Neural cell (in vitro differentiated cells): Measurements from ENCODE around the gene MYCBPAP. TPM values are rescaled to one million over a fixed set of nuclear protein-coding genes. Genes with fewer than 3 reads are reported as not detected.

Experiments used
- H2AFZ ChIP-seq: fragments of 200-600, 300-800 bp; sonication (generic), shearing (Covaris generic); 2 replicates; pipeline ENCODE4 v1.6.0; 2014; ENCODE audit warnings: low read depth, mild to moderate bottlenecking, antibody characterized with exemption, low read length, moderate library complexity
- H3F3A ChIP-seq: fragments of 200-600 bp; shearing (Covaris generic); 2 replicates; pipeline ENCODE4 v1.6.1; 2016; ENCODE audit warnings: mild to moderate bottlenecking, moderate library complexity, mixed read lengths, antibody characterized with exemption, low read length; ENCODE audit not compliant: insufficient read depth, poor library complexity, severe bottlenecking
- H3K27ac ChIP-seq: fragments of 200-600, 300-800 bp; sonication (generic), shearing (Covaris generic); 2 replicates; pipeline ENCODE4 v1.5.1; 2014; ENCODE audit warnings: mild to moderate bottlenecking, low read length, moderate library complexity
- H3K27me3 ChIP-seq: fragments of 300-800, 200-600 bp; sonication (generic), shearing (Covaris generic); 2 replicates; pipeline ENCODE4 v1.6.0; 2014; ENCODE audit warnings: mild to moderate bottlenecking, low read depth, low read length, moderate library complexity; ENCODE audit not compliant: insufficient read depth
- H3K36me3 ChIP-seq: fragments of 300-800, 200-600 bp; sonication (generic), shearing (Covaris generic); 2 replicates; pipeline ENCODE4 v1.5.1; 2014; ENCODE audit warnings: mild to moderate bottlenecking, antibody characterized with exemption, low read length, moderate library complexity; ENCODE audit not compliant: insufficient read depth
- H3K4me2 ChIP-seq: fragments of 300-800, 200-600 bp; sonication (generic), shearing (Covaris generic); 2 replicates; pipeline ENCODE4 v1.6.0; 2014; ENCODE audit warnings: mild to moderate bottlenecking, low read length
- H3K4me3 ChIP-seq: fragments of 300-800, 200-600 bp; sonication (generic), shearing (Covaris generic); 2 replicates; pipeline ENCODE4 v1.5.1; 2014; ENCODE audit warnings: mild to moderate bottlenecking, low read length, moderate library complexity
- H3K79me2 ChIP-seq: fragments of 200-600 bp; shearing (Covaris generic); replicated peaks from 2 replicates; pipeline ENCODE4 v1.6.0; 2014; ENCODE audit warnings: mild to moderate bottlenecking, low read length, moderate library complexity; ENCODE audit not compliant: insufficient read depth
- H3K9ac ChIP-seq: fragments of 300-800, 200-600 bp; sonication (generic), shearing (Covaris generic); 2 replicates; pipeline ENCODE4 v1.6.1; 2016; ENCODE audit warnings: mild to moderate bottlenecking, low read length, mixed read lengths
- H3K9me2 ChIP-seq: fragments of 200-600 bp; shearing (Covaris generic); 2 replicates; pipeline ENCODE4 v1.6.1; 2016; ENCODE audit warnings: mild to moderate bottlenecking, low read length, mixed read lengths; ENCODE audit not compliant: insufficient read depth
- H3K9me3 ChIP-seq: fragments of 200-600, 300-800 bp; sonication (generic), shearing (Covaris generic); 2 replicates; pipeline ENCODE4 v1.6.1; 2016; ENCODE audit warnings: mild to moderate bottlenecking, mixed run types, low read length, moderate library complexity, mixed read lengths
- H4K20me1 ChIP-seq: fragments of 200-600 bp; shearing (Covaris generic); 2 replicates; pipeline ENCODE4 v1.6.1; 2016; ENCODE audit warnings: mild to moderate bottlenecking, mixed run types; ENCODE audit not compliant: insufficient read depth
- CTCF ChIP-seq: fragments of 450-650 bp; IDR thresholded peaks from 2 replicates; pipeline ENCODE4 v1.5.1; 2014; ENCODE audit warnings: antibody characterized with exemption, mild to moderate bottlenecking, moderate library complexity; ENCODE audit not compliant: poor library complexity, severe bottlenecking
- EP300 ChIP-seq: fragments of 450-650 bp; conservative IDR thresholded peaks from 2 replicates; pipeline ENCODE4 v1.6.1; 2014; ENCODE audit warnings: antibody characterized with exemption, mild to moderate bottlenecking, moderate library complexity; ENCODE audit not compliant: poor library complexity, severe bottlenecking
- EZH2 ChIP-seq: fragments of 200-600, 300-800 bp; shearing (Covaris generic), sonication (generic); IDR thresholded peaks from 2 replicates; pipeline ENCODE4 v1.6.1; 2014; ENCODE audit warnings: antibody characterized with exemption, low read length, borderline replicate concordance, mild to moderate bottlenecking; ENCODE audit not compliant: insufficient read depth, poor library complexity, severe bottlenecking
- MXI1 ChIP-seq: fragments of 450-650 bp; conservative IDR thresholded peaks from 2 replicates; pipeline ENCODE4 v1.6.1; 2014; ENCODE audit warnings: antibody characterized with exemption, mild to moderate bottlenecking; ENCODE audit not compliant: poor library complexity, severe bottlenecking
- POLR2AphosphoS5 ChIP-seq: IDR thresholded peaks from 2 replicates; pipeline ENCODE4 v1.6.1; 2012
- RAD21 ChIP-seq: fragments of 450-650 bp; conservative IDR thresholded peaks from 2 replicates; pipeline ENCODE4 v1.6.1; 2014; ENCODE audit warnings: antibody characterized with exemption, mild to moderate bottlenecking, moderate library complexity
- SMC3 ChIP-seq: fragments of 450-650 bp; conservative IDR thresholded peaks from 2 replicates; pipeline ENCODE4 v1.6.1; 2014; ENCODE audit warnings: antibody characterized with exemption, mild to moderate bottlenecking, moderate library complexity; ENCODE audit not compliant: poor library complexity
- TAF1 ChIP-seq: IDR thresholded peaks from 2 replicates; pipeline ENCODE4 v1.6.1; 2012; ENCODE audit warnings: low read depth
- polyA plus RNA-seq: library from polyadenylated mRNA; depleted of rRNA; stranded (reverse); fragments of >200 nt; gene quantifications from 2 replicates; pipeline ENCODE4 v1.2.3, GENCODE V29; 2014
- TF ChIP-seq, protein P1 (sequence below): IDR thresholded peaks from 2 replicates; pipeline ENCODE4 v1.6.1; 2012; ENCODE audit warnings: borderline replicate concordance

The MYCBPAP gene
- polyA plus RNA-seq, 1 donor from 2014 or later: 0.35 TPM

GRCh38 chr17:50459756-50460155 lies 48.5 kb upstream of the MYCBPAP start:
- Histone ChIP-seq H3K4me3 (no peak overlapping the region), H2AFZ (no peak overlapping the region), H3K79me2 (no peaks in the 10 kb centered on the region), H4K20me1 (no peaks in the 10 kb centered on the region), H3F3A (no peaks in the 10 kb centered on the region), H3K36me3 (no peaks in the 10 kb centered on the region), H3K27me3 (no peaks in the 10 kb centered on the region), H3K9me2 (no peaks in the 10 kb centered on the region), H3K9me3 (no peaks in the 10 kb centered on the region), H3K9ac (no peak overlapping the region), H3K4me2 (no peak overlapping the region), H3K27ac (no peak overlapping the region)
- TF ChIP-seq CTCF (no peak), SMC3 (no peak), EP300 (no peak), RAD21 (no peak)
- TF ChIP-seq, protein P1, sequence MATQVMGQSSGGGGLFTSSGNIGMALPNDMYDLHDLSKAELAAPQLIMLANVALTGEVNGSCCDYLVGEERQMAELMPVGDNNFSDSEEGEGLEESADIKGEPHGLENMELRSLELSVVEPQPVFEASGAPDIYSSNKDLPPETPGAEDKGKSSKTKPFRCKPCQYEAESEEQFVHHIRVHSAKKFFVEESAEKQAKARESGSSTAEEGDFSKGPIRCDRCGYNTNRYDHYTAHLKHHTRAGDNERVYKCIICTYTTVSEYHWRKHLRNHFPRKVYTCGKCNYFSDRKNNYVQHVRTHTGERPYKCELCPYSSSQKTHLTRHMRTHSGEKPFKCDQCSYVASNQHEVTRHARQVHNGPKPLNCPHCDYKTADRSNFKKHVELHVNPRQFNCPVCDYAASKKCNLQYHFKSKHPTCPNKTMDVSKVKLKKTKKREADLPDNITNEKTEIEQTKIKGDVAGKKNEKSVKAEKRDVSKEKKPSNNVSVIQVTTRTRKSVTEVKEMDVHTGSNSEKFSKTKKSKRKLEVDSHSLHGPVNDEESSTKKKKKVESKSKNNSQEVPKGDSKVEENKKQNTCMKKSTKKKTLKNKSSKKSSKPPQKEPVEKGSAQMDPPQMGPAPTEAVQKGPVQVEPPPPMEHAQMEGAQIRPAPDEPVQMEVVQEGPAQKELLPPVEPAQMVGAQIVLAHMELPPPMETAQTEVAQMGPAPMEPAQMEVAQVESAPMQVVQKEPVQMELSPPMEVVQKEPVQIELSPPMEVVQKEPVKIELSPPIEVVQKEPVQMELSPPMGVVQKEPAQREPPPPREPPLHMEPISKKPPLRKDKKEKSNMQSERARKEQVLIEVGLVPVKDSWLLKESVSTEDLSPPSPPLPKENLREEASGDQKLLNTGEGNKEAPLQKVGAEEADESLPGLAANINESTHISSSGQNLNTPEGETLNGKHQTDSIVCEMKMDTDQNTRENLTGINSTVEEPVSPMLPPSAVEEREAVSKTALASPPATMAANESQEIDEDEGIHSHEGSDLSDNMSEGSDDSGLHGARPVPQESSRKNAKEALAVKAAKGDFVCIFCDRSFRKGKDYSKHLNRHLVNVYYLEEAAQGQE: no peak

- Histone ChIP-seq H3K27ac (no peak overlapping the region), H3K36me3 (no peaks in the 10 kb centered on the region), H3K9me2 (no peaks in the 10 kb centered on the region), H3K79me2 (no peaks in the 10 kb centered on the region), H4K20me1 (no peaks in the 10 kb centered on the region), H2AFZ (no peak overlapping the region), H3K27me3 (no peaks in the 10 kb centered on the region), H3K4me2 (no peak overlapping the region), H3K9ac (no peak overlapping the region), H3K9me3 (no peaks in the 10 kb centered on the region), H3F3A (no peaks in the 10 kb centered on the region), H3K4me3 (no peak overlapping the region)
- TF ChIP-seq EZH2 (no peak), SMC3 (no peak), EP300 (no peak)
Measured at GRCh38 chr17:50460831-50461526, 47.3 kb upstream of the MYCBPAP start.

DNA sequence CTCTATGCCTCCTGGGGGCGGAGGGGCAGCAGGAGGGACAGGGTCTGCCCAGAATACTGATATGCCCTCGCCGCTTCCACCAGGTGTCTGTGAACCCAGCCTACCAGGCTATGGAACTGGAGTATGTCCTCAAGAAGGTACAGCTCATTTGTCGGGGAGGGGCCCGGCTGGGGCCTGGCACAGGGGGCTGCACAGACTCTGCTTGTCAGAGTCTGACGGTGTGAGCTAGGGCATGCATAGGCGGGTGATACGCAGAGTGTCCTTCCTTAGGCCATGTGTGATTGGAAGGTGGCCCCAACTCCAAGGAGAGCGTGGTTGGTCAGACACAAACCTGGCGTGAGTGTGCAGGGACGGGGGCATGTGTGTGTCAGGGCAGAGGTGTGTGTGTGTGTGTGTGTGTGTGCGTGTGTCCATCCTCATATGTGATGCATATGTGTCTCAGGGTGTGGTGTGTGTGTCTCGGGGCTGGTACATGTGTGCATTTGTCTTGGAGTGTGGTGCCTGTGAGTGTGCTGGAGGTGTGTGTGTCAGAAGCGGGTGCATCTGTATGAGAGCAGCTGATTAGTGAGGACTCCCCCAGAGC lies 46.6 kb upstream of the MYCBPAP start:
- Histone ChIP-seq H3K4me2 (no peak overlapping the region), H3K27me3 (no peaks in the 10 kb centered on the region), H3K9me2 (no peaks in the 10 kb centered on the region), H3K9me3 (no peaks in the 10 kb centered on the region), H3F3A (no peaks in the 10 kb centered on the region), H3K4me3 (no peak overlapping the region), H3K27ac (no peak overlapping the region), H2AFZ (no peak overlapping the region), H3K36me3 (no peaks in the 10 kb centered on the region), H3K9ac (no peak overlapping the region), H3K79me2 (no peaks in the 10 kb centered on the region), H4K20me1 (no peaks in the 10 kb centered on the region)
- TF ChIP-seq TAF1 (no peak), SMC3 (no peak), RAD21 (no peak), EZH2 (no peak), POLR2AphosphoS5 (no peak), EP300 (no peak), CTCF (no peak), MXI1 (no peak)
- TF ChIP-seq, protein P1: no peak
